ENCODE results near the gene SFR1. TPM values are rescaled to one million over a fixed set of nuclear protein-coding genes. Genes with fewer than 3 reads are reported as not detected.

Gene SFR1
- total RNA-seq, 6 experiments from 2014 or later = 4.4 to 6.5 (median 5.7) TPM

- TF ChIP-seq, protein P1, sequence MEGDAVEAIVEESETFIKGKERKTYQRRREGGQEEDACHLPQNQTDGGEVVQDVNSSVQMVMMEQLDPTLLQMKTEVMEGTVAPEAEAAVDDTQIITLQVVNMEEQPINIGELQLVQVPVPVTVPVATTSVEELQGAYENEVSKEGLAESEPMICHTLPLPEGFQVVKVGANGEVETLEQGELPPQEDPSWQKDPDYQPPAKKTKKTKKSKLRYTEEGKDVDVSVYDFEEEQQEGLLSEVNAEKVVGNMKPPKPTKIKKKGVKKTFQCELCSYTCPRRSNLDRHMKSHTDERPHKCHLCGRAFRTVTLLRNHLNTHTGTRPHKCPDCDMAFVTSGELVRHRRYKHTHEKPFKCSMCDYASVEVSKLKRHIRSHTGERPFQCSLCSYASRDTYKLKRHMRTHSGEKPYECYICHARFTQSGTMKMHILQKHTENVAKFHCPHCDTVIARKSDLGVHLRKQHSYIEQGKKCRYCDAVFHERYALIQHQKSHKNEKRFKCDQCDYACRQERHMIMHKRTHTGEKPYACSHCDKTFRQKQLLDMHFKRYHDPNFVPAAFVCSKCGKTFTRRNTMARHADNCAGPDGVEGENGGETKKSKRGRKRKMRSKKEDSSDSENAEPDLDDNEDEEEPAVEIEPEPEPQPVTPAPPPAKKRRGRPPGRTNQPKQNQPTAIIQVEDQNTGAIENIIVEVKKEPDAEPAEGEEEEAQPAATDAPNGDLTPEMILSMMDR (IDR thresholded peaks at IDR 0.05) = no peak
- Mint-ChIP-seq H3K9me3 (peaks cover 12% of the 10 kb centered on the region), H3K27ac (no peak overlapping the region), H3K4me3 (no peak overlapping the region), H3K4me1 (ENCODE audit: low read depth) (peaks cover 26% of the 10 kb centered on the region), H3K36me3 (ENCODE audit: low read depth) (peaks cover 13% of the 10 kb centered on the region), H3K27me3 (ENCODE audit: insufficient read depth) (no peaks in the 10 kb centered on the region; the same call in none of the 2 replicates)
- no peak for DNase-seq
Measured at GRCh38 chr10:104088239-104088638, 33.7 kb upstream of the SFR1 start.

DNA sequence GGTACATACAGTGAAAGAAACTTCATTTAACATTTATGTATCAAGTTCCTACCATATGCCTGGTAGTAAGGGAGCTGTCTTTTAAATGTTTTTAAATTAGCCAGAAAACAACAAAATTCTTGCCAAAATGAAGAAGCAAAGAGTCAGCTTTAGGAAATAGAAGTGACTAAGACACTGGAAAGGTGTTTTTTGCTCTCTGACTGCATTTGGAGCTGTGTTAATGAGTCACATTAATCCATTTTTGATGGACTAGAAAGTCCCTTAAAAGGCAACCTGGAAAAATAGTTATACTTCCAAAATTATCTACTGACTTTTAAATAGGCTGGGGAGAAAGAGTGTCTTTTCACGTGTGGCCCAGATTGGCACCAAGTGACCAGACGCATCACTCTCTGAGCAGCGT lies 32.4 kb upstream of the SFR1 start:
- TF ChIP-seq, protein P1 (IDR thresholded peaks at IDR 0.05) = no peak
- no peak overlapping the region for H3K27ac Mint-ChIP-seq
- H3K4me3 Mint-ChIP-seq = no peak overlapping the region
- DNase-seq = no peak
- no peaks in the 10 kb centered on the region; the same call in none of the 2 replicates for H3K27me3 Mint-ChIP-seq (ENCODE audit: insufficient read depth)
- H3K4me1 Mint-ChIP-seq (ENCODE audit: low read depth) = peaks cover 31% of the 10 kb centered on the region
- peaks cover 21% of the 10 kb centered on the region for H3K9me3 Mint-ChIP-seq
- peaks cover 21% of the 10 kb centered on the region for H3K36me3 Mint-ChIP-seq (ENCODE audit: low read depth)

GRCh38 chr10:104090611-104091010 lies 31.4 kb upstream of the SFR1 start:
- DNase-seq = no peak
- H3K27me3 Mint-ChIP-seq (ENCODE audit: insufficient read depth) = no peaks in the 10 kb centered on the region; the same call in none of the 2 replicates
- no peak overlapping the region for H3K27ac Mint-ChIP-seq
- peaks cover 21% of the 10 kb centered on the region for H3K36me3 Mint-ChIP-seq (ENCODE audit: low read depth)
- H3K9me3 Mint-ChIP-seq = peaks cover 24% of the 10 kb centered on the region
- no peak overlapping the region for H3K4me3 Mint-ChIP-seq
- TF ChIP-seq, protein P1 (IDR thresholded peaks at IDR 0.05) = no peak
- H3K4me1 Mint-ChIP-seq (ENCODE audit: low read depth) = peaks cover 31% of the 10 kb centered on the region

DNA sequence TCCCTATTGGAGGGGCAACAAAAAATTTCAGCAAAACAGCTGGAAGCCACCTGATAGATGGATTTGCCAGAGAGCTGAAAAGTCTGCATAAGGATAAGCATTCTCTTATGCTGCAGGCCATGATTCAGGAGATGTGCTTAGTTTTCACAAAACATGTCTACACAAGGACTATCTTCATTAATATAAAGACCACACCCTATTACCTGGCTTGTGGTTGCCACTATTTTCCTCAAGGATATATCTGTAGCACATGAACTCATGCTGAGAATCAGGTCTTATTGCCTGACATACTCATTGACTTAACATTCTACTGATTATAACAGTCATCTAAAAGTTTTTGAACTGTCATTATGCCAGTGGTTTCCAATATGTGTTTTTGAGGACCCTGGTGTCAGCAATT lies 29.2 kb upstream of the SFR1 start:
- Mint-ChIP-seq H3K36me3 (ENCODE audit: low read depth) (peaks cover 28% of the 10 kb centered on the region), H3K4me3 (no peak overlapping the region), H3K27me3 (ENCODE audit: insufficient read depth) (no peaks in the 10 kb centered on the region; the same call in none of the 2 replicates), H3K27ac (no peak overlapping the region), H3K9me3 (peaks cover 33% of the 10 kb centered on the region), H3K4me1 (ENCODE audit: low read depth) (peaks cover 26% of the 10 kb centered on the region)
- no peak for DNase-seq
- TF ChIP-seq, protein P1 (IDR thresholded peaks at IDR 0.05) = no peak

DNA sequence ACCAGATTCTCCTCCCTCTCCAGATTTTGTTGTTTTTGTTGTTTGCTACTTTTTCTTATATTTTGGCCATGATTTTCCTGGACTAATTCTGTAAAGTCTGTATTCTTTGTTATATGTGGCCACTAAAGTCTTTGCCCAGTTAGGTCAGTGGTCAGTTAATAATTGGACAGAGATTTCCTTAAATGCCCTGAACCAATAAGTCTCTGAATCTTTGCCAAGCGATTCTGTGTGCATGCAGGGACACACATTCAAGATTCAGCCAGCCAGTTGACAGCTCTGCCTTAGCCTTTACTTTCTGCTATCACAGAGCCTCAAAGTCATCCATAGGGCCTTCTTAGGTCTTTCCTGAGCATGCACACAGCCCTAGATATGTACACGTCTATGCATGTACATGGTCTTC lies 25.3 kb upstream of the SFR1 start:
- H3K4me1 Mint-ChIP-seq (ENCODE audit: low read depth) = peaks cover 37% of the 10 kb centered on the region

More for the DNA sequence above, 25.3 kb upstream of the SFR1 start:
- H3K4me3 Mint-ChIP-seq = no peak overlapping the region
- H3K9me3 Mint-ChIP-seq = peaks cover 25% of the 10 kb centered on the region
- no peak for DNase-seq
- peaks cover 17% of the 10 kb centered on the region for H3K36me3 Mint-ChIP-seq (ENCODE audit: low read depth)
- H3K27me3 Mint-ChIP-seq (ENCODE audit: insufficient read depth) = no peaks in the 10 kb centered on the region
- no peak overlapping the region for H3K27ac Mint-ChIP-seq
- TF ChIP-seq, protein P1 (IDR thresholded peaks at IDR 0.05) = no peak
